ENCODE data around the gene CES4A.

Gene CES4A

GRCh38 chr16:66968847-66969246 is 19.5 kb upstream of the CES4A start:
- peaks cover 2% of the 10 kb centered on the region for H3K79me1 ChIP-seq (ENCODE audit: low read depth, low read length)
- no peak overlapping the region for H3K18ac ChIP-seq (ENCODE audit: low read length)
- H3K4ac ChIP-seq (ENCODE audit: low read length): no peak overlapping the region
- H3K36me3 ChIP-seq (replicated peaks in 1 of 2; ENCODE audit: control insufficient read depth in 2 of 2, insufficient read depth in 2 of 2, low read length in 2 of 2): no peaks in the 10 kb centered on the region
- H3K23ac ChIP-seq (ENCODE audit: low read depth, low read length, poor library complexity): no peak overlapping the region
- H4K91ac ChIP-seq (ENCODE audit: low read depth, low read length, poor library complexity): no peak overlapping the region
- no peaks in the 10 kb centered on the region for H3K9me3 ChIP-seq (replicated peaks in 1 of 2; ENCODE audit: control insufficient read depth in 2 of 2, insufficient read depth in 1 of 2, low read depth in 1 of 2, low read length in 2 of 2)
- no peak overlapping the region for H2BK120ac ChIP-seq (ENCODE audit: low read depth, low read length)
- H3K27ac ChIP-seq (replicated peaks; ENCODE audit: low read length): no peak overlapping the region
- H2AFZ ChIP-seq (ENCODE audit: low read length): no peak overlapping the region
- no peak for DNase-seq (ENCODE audit: low spot score)
- H2BK15ac ChIP-seq (ENCODE audit: low read length): no peak overlapping the region
- no CpG with 5 or more reads among the region's 5 CpGs for WGBS, 2 donors (ENCODE audit: extremely low coverage in 2 of 2, insufficient read length in 2 of 2, insufficient replicate concordance in 1 of 2)
- no peak overlapping the region for H3K9ac ChIP-seq (ENCODE audit: low read depth, low read length, poor library complexity)
- H2BK12ac ChIP-seq (ENCODE audit: low read length): no peak overlapping the region
- no peak overlapping the region for H2AK5ac ChIP-seq (ENCODE audit: low read depth, low read length)
- no peak overlapping the region for H3K4me3 ChIP-seq (ENCODE audit: low read length in 2 of 2)
- no peak overlapping the region for H3K4me2 ChIP-seq (ENCODE audit: insufficient read depth, low read length, poor library complexity, severe bottlenecking)
- no peaks in the 10 kb centered on the region for H3K27me3 ChIP-seq (ENCODE audit: control insufficient read depth in 3 of 3, insufficient read depth in 3 of 3, low read depth in 1 of 3, low read length in 3 of 3)
- H3K4me1 ChIP-seq (ENCODE audit: control insufficient read depth in 2 of 2, insufficient read depth in 1 of 2, low read depth in 1 of 2, low read length in 2 of 2): no peaks in the 10 kb centered on the region
- H4K8ac ChIP-seq (ENCODE audit: low read depth, low read length): no peak overlapping the region
- no peak overlapping the region for H3K14ac ChIP-seq (ENCODE audit: low read length)
- no peak overlapping the region for H2BK5ac ChIP-seq (ENCODE audit: low read length)

- H2AFZ ChIP-seq (ENCODE audit: low read length): no peak overlapping the region
- H2BK5ac ChIP-seq (ENCODE audit: low read length): no peak overlapping the region
- H2AK5ac ChIP-seq (ENCODE audit: low read depth, low read length): no peak overlapping the region
- DNase-seq (ENCODE audit: low spot score): no peak
- no peak overlapping the region for H4K8ac ChIP-seq (ENCODE audit: low read depth, low read length)
- no peak overlapping the region for H3K4me3 ChIP-seq (ENCODE audit: low read length in 2 of 2)
- peak overlapping the region; percentile 33 for H3K18ac ChIP-seq (ENCODE audit: low read length)
- H3K9ac ChIP-seq (ENCODE audit: low read depth, low read length, poor library complexity): no peak overlapping the region
- no peak overlapping the region for H2BK12ac ChIP-seq (ENCODE audit: low read length)
- H2BK15ac ChIP-seq (ENCODE audit: low read length): no peak overlapping the region
- no peak overlapping the region for H3K4ac ChIP-seq (ENCODE audit: low read length)
- peaks cover 2% of the 10 kb centered on the region for H3K79me1 ChIP-seq (ENCODE audit: low read depth, low read length)
- no peaks in the 10 kb centered on the region for H3K4me1 ChIP-seq (ENCODE audit: control insufficient read depth in 2 of 2, insufficient read depth in 1 of 2, low read depth in 1 of 2, low read length in 2 of 2)
- no CpG with 5 or more reads among the region's 10 CpGs for WGBS, 2 donors (ENCODE audit: extremely low coverage in 2 of 2, insufficient read length in 2 of 2, insufficient replicate concordance in 1 of 2)
- no peak overlapping the region for H2BK120ac ChIP-seq (ENCODE audit: low read depth, low read length)
- H3K36me3 ChIP-seq (replicated peaks in 1 of 2; ENCODE audit: control insufficient read depth in 2 of 2, insufficient read depth in 2 of 2, low read length in 2 of 2): no peaks in the 10 kb centered on the region
- H3K23ac ChIP-seq (ENCODE audit: low read depth, low read length, poor library complexity): no peak overlapping the region
- H3K27ac ChIP-seq (replicated peaks; ENCODE audit: low read length): no peak overlapping the region
- H4K91ac ChIP-seq (ENCODE audit: low read depth, low read length, poor library complexity): no peak overlapping the region
- H3K27me3 ChIP-seq (ENCODE audit: control insufficient read depth in 3 of 3, insufficient read depth in 3 of 3, low read depth in 1 of 3, low read length in 3 of 3): no peaks in the 10 kb centered on the region
- H3K14ac ChIP-seq (ENCODE audit: low read length): no peak overlapping the region
- H3K4me2 ChIP-seq (ENCODE audit: insufficient read depth, low read length, poor library complexity, severe bottlenecking): no peak overlapping the region
- no peaks in the 10 kb centered on the region for H3K9me3 ChIP-seq (replicated peaks in 1 of 2; ENCODE audit: control insufficient read depth in 2 of 2, insufficient read depth in 1 of 2, low read depth in 1 of 2, low read length in 2 of 2)
These were observed 17.3 kb upstream of the CES4A start for GRCh38 chr16:66970775-66971720.

GRCh38 chr16:66972983-66973382 is 15.4 kb upstream of the CES4A start:
- H3K79me1 ChIP-seq (ENCODE audit: low read depth, low read length): peaks cover 2% of the 10 kb centered on the region
- H4K91ac ChIP-seq (ENCODE audit: low read depth, low read length, poor library complexity): no peak overlapping the region
- no peak overlapping the region for H3K18ac ChIP-seq (ENCODE audit: low read length)
- H3K23ac ChIP-seq (ENCODE audit: low read depth, low read length, poor library complexity): no peak overlapping the region
- no peaks in the 10 kb centered on the region for H3K36me3 ChIP-seq (replicated peaks in 1 of 2; ENCODE audit: control insufficient read depth in 2 of 2, insufficient read depth in 2 of 2, low read length in 2 of 2)
- DNase-seq (ENCODE audit: low spot score): no peak
- H3K4me3 ChIP-seq (ENCODE audit: low read length in 2 of 2): no peak overlapping the region
- H2BK12ac ChIP-seq (ENCODE audit: low read length): peak overlapping the region; percentile 53
- H4K8ac ChIP-seq (ENCODE audit: low read depth, low read length): no peak overlapping the region
- H3K14ac ChIP-seq (ENCODE audit: low read length): no peak overlapping the region
- no peak overlapping the region for H3K4ac ChIP-seq (ENCODE audit: low read length)
- H3K4me2 ChIP-seq (ENCODE audit: insufficient read depth, low read length, poor library complexity, severe bottlenecking): no peak overlapping the region
- H3K27me3 ChIP-seq (ENCODE audit: control insufficient read depth in 3 of 3, insufficient read depth in 3 of 3, low read depth in 1 of 3, low read length in 3 of 3): no peaks in the 10 kb centered on the region
- H2AK5ac ChIP-seq (ENCODE audit: low read depth, low read length): no peak overlapping the region
- WGBS, 2 donors (ENCODE audit: extremely low coverage in 2 of 2, insufficient read length in 2 of 2, insufficient replicate concordance in 1 of 2): no CpG with 5 or more reads among the region's 9 CpGs
- H3K4me1 ChIP-seq (ENCODE audit: control insufficient read depth in 2 of 2, insufficient read depth in 1 of 2, low read depth in 1 of 2, low read length in 2 of 2): peaks cover 3 to 10% of the 10 kb centered on the region in 2 donors
- H2BK15ac ChIP-seq (ENCODE audit: low read length): no peak overlapping the region
- H3K27ac ChIP-seq (replicated peaks; ENCODE audit: low read length): no peak overlapping the region
- H3K9ac ChIP-seq (ENCODE audit: low read depth, low read length, poor library complexity): peak overlapping the region; percentile 2
- H3K9me3 ChIP-seq (replicated peaks in 1 of 2; ENCODE audit: control insufficient read depth in 2 of 2, insufficient read depth in 1 of 2, low read depth in 1 of 2, low read length in 2 of 2): no peaks in the 10 kb centered on the region
- peak overlapping the region; percentile 49 for H2BK5ac ChIP-seq (ENCODE audit: low read length)
- H2BK120ac ChIP-seq (ENCODE audit: low read depth, low read length): no peak overlapping the region
- no peak overlapping the region for H2AFZ ChIP-seq (ENCODE audit: low read length)

- H3K4me3 ChIP-seq (ENCODE audit: low read length in 2 of 2): no peak overlapping the region
- H3K79me1 ChIP-seq (ENCODE audit: low read depth, low read length): peaks cover 2% of the 10 kb centered on the region
- peaks cover 3 to 10% of the 10 kb centered on the region in 2 donors for H3K4me1 ChIP-seq (ENCODE audit: control insufficient read depth in 2 of 2, insufficient read depth in 1 of 2, low read depth in 1 of 2, low read length in 2 of 2)
- H4K91ac ChIP-seq (ENCODE audit: low read depth, low read length, poor library complexity): no peak overlapping the region
- no peaks in the 10 kb centered on the region for H3K9me3 ChIP-seq (replicated peaks in 1 of 2; ENCODE audit: control insufficient read depth in 2 of 2, insufficient read depth in 1 of 2, low read depth in 1 of 2, low read length in 2 of 2)
- no peak overlapping the region for H2AFZ ChIP-seq (ENCODE audit: low read length)
- no peak for DNase-seq (ENCODE audit: low spot score)
- no peak overlapping the region for H3K14ac ChIP-seq (ENCODE audit: low read length)
- no peak overlapping the region for H2BK12ac ChIP-seq (ENCODE audit: low read length)
- no peak overlapping the region for H2AK5ac ChIP-seq (ENCODE audit: low read depth, low read length)
- no peak overlapping the region for H3K23ac ChIP-seq (ENCODE audit: low read depth, low read length, poor library complexity)
- H3K27me3 ChIP-seq (ENCODE audit: control insufficient read depth in 3 of 3, insufficient read depth in 3 of 3, low read depth in 1 of 3, low read length in 3 of 3): peaks cover 0 to 2% (median 0%) of the 10 kb centered on the region in 3 experiments
- no peak overlapping the region for H2BK120ac ChIP-seq (ENCODE audit: low read depth, low read length)
- H3K9ac ChIP-seq (ENCODE audit: low read depth, low read length, poor library complexity): no peak overlapping the region
- H4K8ac ChIP-seq (ENCODE audit: low read depth, low read length): no peak overlapping the region
- no peak overlapping the region for H3K4ac ChIP-seq (ENCODE audit: low read length)
- peak overlapping the region; percentile 49 for H2BK5ac ChIP-seq (ENCODE audit: low read length)
- H3K18ac ChIP-seq (ENCODE audit: low read length): no peak overlapping the region
- H2BK15ac ChIP-seq (ENCODE audit: low read length): no peak overlapping the region
- no peaks in the 10 kb centered on the region for H3K36me3 ChIP-seq (replicated peaks in 1 of 2; ENCODE audit: control insufficient read depth in 2 of 2, insufficient read depth in 2 of 2, low read length in 2 of 2)
- H3K4me2 ChIP-seq (ENCODE audit: insufficient read depth, low read length, poor library complexity, severe bottlenecking): no peak overlapping the region
- no CpG with 5 or more reads among the region's 6 CpGs for WGBS, 2 donors (ENCODE audit: extremely low coverage in 2 of 2, insufficient read length in 2 of 2, insufficient replicate concordance in 1 of 2)
- no peak overlapping the region for H3K27ac ChIP-seq (replicated peaks; ENCODE audit: low read length)
These were observed 14.7 kb upstream of the CES4A start for GRCh38 chr16:66973716-66974115.
